CD4-positive, alpha-beta T cell (primary cell): ENCODE results near the gene CASP10. TPM values are rescaled to one million over a fixed set of nuclear protein-coding genes. Genes with fewer than 3 reads are reported as not detected.
"Not testable (repeated sequence)": the region's sequence is repeated elsewhere in the genome, so short reads cannot be mapped to it uniquely, and the experiment has no call there.

ENCODE experiments used
- ATAC-seq: fragments of 200-7000 bp; cut with Tn5 transposase; one replicate; pipeline ENCODE4 v1.10.0; 2022; ENCODE audit warnings: mild to moderate bottlenecking; ENCODE audit not compliant: poor library complexity
- CTCF ChIA-PET: fragments of 350-600 bp; sonication (Branson Sonifier 250); formaldehyde crosslinking; loops from one replicate; lab custom pipeline; 2021; ENCODE audit warnings: antibody characterized with exemption, inconsistent platforms; lab: Charles Lee
- POLR2A ChIA-PET: fragments of 350-600 bp; sonication (Branson Sonifier 250); formaldehyde crosslinking; loops from one replicate; lab custom pipeline; 2021; ENCODE audit warnings: antibody characterized with exemption, inconsistent platforms; lab: Charles Lee
- DNase-seq, 14 experiments: peaks; one replicate each; pipeline ENCODE4 v3.0.0-alpha.2; 2013 to 2020; ENCODE audit warnings: mixed read lengths in 2 of 14
- H3K27ac ChIP-seq, 2 donors: one replicate each; pipeline versions ENCODE4 v1.5.1 to v1.7.0; 2013; ENCODE audit warnings: low read length in 2 of 2, low read depth in 1 of 2, mild to moderate bottlenecking in 1 of 2
- H3K27me3 ChIP-seq, 2 experiments: 1 replicate in 1 of 2; 2 replicates in 1 of 2; pipeline versions ENCODE4 v1.6.1 to v1.7.0; 2013; ENCODE audit warnings: low read length in 2 of 2, control low read depth in 1 of 2, mild to moderate bottlenecking in 1 of 2, moderate library complexity in 1 of 2; ENCODE audit not compliant: insufficient read depth in 2 of 2, control insufficient read depth in 1 of 2
- H3K36me3 ChIP-seq: one replicate; pipeline ENCODE4 v1.6.1; 2013; ENCODE audit warnings: low read length, control low read depth; ENCODE audit not compliant: insufficient read depth
- H3K4me1 ChIP-seq: one replicate; pipeline ENCODE4 v1.6.1; 2013; ENCODE audit warnings: low read length, control low read depth; ENCODE audit not compliant: insufficient read depth
- H3K4me3 ChIP-seq: one replicate; pipeline ENCODE4 v1.5.1; 2013; ENCODE audit warnings: mild to moderate bottlenecking, low read length, moderate library complexity
- H3K9me3 ChIP-seq, 2 experiments: 1 replicate in 1 of 2; 2 replicates in 1 of 2; pipeline versions ENCODE4 v1.6.1 to v1.7.0; 2013; ENCODE audit warnings: low read length in 2 of 2, mild to moderate bottlenecking in 2 of 2, control low read depth in 1 of 2, moderate library complexity in 1 of 2; ENCODE audit not compliant: control insufficient read depth in 1 of 2, insufficient read depth in 1 of 2
- H3K27ac Mint-ChIP-seq: one replicate; pipeline ENCODE4 v1.8.0; 2020; ENCODE audit warnings: mixed read lengths
- H3K27me3 Mint-ChIP-seq: one replicate; pipeline ENCODE4 v1.8.0; 2021; ENCODE audit warnings: mixed read lengths
- H3K36me3 Mint-ChIP-seq: one replicate; pipeline ENCODE4 v1.8.0; 2021; ENCODE audit warnings: low read depth, mixed read lengths
- H3K4me1 Mint-ChIP-seq: one replicate; pipeline ENCODE4 v1.8.0; 2021; ENCODE audit warnings: low read depth, mixed read lengths
- H3K4me3 Mint-ChIP-seq: one replicate; pipeline ENCODE4 v1.8.0; 2020; ENCODE audit warnings: mild to moderate bottlenecking, mixed read lengths
- H3K9me3 Mint-ChIP-seq: one replicate; pipeline ENCODE4 v1.8.0; 2020; ENCODE audit warnings: mixed read lengths
- intact Hi-C, 2 experiments: fragments of 100-400 bp; cut with DNase I in 1 of 2; cut with micrococcal nuclease in 1 of 2; formaldehyde crosslinking; loops; one replicate each; pipeline versions ENCODE4 v1.15.1 to v1.9.0; 2023 to 2025; cut with DNase I, micrococcal nuclease
- total RNA-seq, 174 experiments: library from RNA in 2 of 174; stranded (reverse) in 2 of 174; gene quantifications; one replicate each; pipeline ENCODE4 v1.2.3 and lab custom pipeline; 2021 to 2026
- TF ChIP-seq, protein P1 (sequence below): fragments of 200-600 bp; IDR thresholded peaks from one replicate; pipeline ENCODE4 v1.8.0; 2022; ENCODE audit warnings: antibody characterized with exemption, mild to moderate bottlenecking

CASP10 gene
- total RNA-seq, 2 experiments from 2014 or later: 12.6 to 13.7 TPM

DNA sequence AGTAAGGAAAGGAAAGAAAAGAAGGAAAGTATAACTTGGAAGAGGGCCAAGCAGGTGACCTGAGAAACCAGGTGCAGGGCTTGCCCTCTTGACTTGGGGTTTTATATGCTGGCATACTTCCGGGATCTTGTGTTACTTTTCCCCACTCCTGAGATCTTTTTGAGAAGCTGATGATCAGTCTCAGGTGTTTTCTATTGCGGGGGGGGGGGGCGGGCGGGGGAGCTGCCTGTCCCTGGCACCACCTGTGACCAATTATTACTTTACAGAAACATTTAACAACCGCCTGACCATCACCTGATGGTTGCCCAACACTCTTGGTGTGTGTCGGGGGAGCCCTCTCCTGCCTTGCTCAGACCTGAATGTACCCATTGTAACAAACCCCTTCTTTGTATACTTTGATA, 6.9 kb upstream of the CASP10 start:
- H3K9me3 Mint-ChIP-seq: no peaks in the 10 kb centered on the region
- ATAC-seq (no peak), DNase-seq (no peak)
- POLR2A ChIA-PET: interaction anchor here (0.9 to 1.1 kb wide), 2 partner anchors 56 to 58 kb away, joined by 3 read pairs; no protein-coding TSS in a partner anchor
- intact Hi-C loops: loop anchor here (2.0 to 10.0 kb wide), 8 partner anchors 59 to 601 kb away; partner anchors contain the start of genes CFLAR (in 1 of the 2), HYCC2 (in 1 of the 2), NDUFB3 (in 1 of the 2) and ORC2 (in 1 of the 2)
- no peak overlapping the region for H3K4me3 Mint-ChIP-seq
- Histone ChIP-seq H3K27ac (no peak overlapping the region), H3K36me3 (no peaks in the 10 kb centered on the region), H3K4me1 (peaks cover 14% of the 10 kb centered on the region), H3K4me3 (no peak overlapping the region), H3K27me3 (no peaks in the 10 kb centered on the region), H3K9me3 (peaks cover 0 to 8% of the 10 kb centered on the region in 2 experiments)
- no peaks in the 10 kb centered on the region for H3K36me3 Mint-ChIP-seq
- CTCF ChIA-PET: interaction anchor here (1.4 to 1.6 kb wide), 2 partner anchors 56 to 107 kb away, joined by 5 to 6 read pairs; no protein-coding TSS in a partner anchor
- no peaks in the 10 kb centered on the region for H3K27me3 Mint-ChIP-seq
- TF ChIP-seq, protein P1, sequence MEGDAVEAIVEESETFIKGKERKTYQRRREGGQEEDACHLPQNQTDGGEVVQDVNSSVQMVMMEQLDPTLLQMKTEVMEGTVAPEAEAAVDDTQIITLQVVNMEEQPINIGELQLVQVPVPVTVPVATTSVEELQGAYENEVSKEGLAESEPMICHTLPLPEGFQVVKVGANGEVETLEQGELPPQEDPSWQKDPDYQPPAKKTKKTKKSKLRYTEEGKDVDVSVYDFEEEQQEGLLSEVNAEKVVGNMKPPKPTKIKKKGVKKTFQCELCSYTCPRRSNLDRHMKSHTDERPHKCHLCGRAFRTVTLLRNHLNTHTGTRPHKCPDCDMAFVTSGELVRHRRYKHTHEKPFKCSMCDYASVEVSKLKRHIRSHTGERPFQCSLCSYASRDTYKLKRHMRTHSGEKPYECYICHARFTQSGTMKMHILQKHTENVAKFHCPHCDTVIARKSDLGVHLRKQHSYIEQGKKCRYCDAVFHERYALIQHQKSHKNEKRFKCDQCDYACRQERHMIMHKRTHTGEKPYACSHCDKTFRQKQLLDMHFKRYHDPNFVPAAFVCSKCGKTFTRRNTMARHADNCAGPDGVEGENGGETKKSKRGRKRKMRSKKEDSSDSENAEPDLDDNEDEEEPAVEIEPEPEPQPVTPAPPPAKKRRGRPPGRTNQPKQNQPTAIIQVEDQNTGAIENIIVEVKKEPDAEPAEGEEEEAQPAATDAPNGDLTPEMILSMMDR: no peak
- H3K27ac Mint-ChIP-seq: no peak overlapping the region
- peaks cover 7% of the 10 kb centered on the region for H3K4me1 Mint-ChIP-seq

- H3K27me3 ChIP-seq: no peaks in the 10 kb centered on the region
- Mint-ChIP-seq H3K27me3 (no peaks in the 10 kb centered on the region), H3K36me3 (peaks cover 16% of the 10 kb centered on the region), H3K9me3 (no peaks in the 10 kb centered on the region), H3K27ac (no peak overlapping the region), H3K4me3 (no peak overlapping the region), H3K4me1 (peaks cover 25% of the 10 kb centered on the region)
- ATAC-seq (no peak), DNase-seq (peak in 2 of 14 experiments; percentile 24 to 37)
- H3K4me3 ChIP-seq: no peak overlapping the region
- H3K27ac ChIP-seq: no peak overlapping the region
- CTCF ChIA-PET: interaction anchor here (1.0 kb wide), 1 partner anchor 52 kb away, joined by 5 read pairs; no protein-coding TSS in a partner anchor
- no peaks in the 10 kb centered on the region for H3K36me3 ChIP-seq
- intact Hi-C loops: loop anchor here (5.0 kb wide), 3 partner anchors 92 to 997 kb away; no protein-coding TSS in a partner anchor
- H3K4me1 ChIP-seq: peaks cover 25% of the 10 kb centered on the region
- H3K9me3 ChIP-seq: no peaks in the 10 kb centered on the region
- POLR2A ChIA-PET: interaction anchor here (1.3 kb wide), 1 partner anchor 53 kb away, joined by 7 read pairs; no protein-coding TSS in a partner anchor
- TF ChIP-seq, protein P1: no peak
These were observed 2.9 kb upstream of the CASP10 start for GRCh38 chr2:201180010-201180409.

- H3K27ac ChIP-seq: peak overlapping the region; percentile 62 to 69
- H3K27me3 ChIP-seq: no peaks in the 10 kb centered on the region
- H3K4me3 Mint-ChIP-seq: peak overlapping the region; percentile 96
- H3K36me3 ChIP-seq: peaks cover 21% of the 10 kb centered on the region
- H3K9me3 Mint-ChIP-seq: no peaks in the 10 kb centered on the region
- H3K36me3 Mint-ChIP-seq: peaks cover 43% of the 10 kb centered on the region
- ChIA-PET CTCF (interaction anchor here (0.9 to 2.7 kb wide), 21 partner anchors 10 to 316 kb away, joined by 3 to 105 read pairs (median 5); partner anchors contain the start of genes CFLAR and ORC2), POLR2A (interaction anchor here (0.7 to 3.3 kb wide), 22 partner anchors 9 to 319 kb away, joined by 3 to 120 read pairs (median 5); partner anchors contain the start of genes CASP8, CFLAR, CLK1 and NIF3L1)
- TF ChIP-seq, protein P1: no peak
- peak; percentile 13 for ATAC-seq
- H3K9me3 ChIP-seq: no peaks in the 10 kb centered on the region
- DNase-seq: peak in 3 of 14 experiments; percentile 16 to 41 (median 32)
- H3K27me3 Mint-ChIP-seq: no peaks in the 10 kb centered on the region
- peaks cover 50% of the 10 kb centered on the region for H3K4me1 Mint-ChIP-seq
- peaks cover 42% of the 10 kb centered on the region for H3K4me1 ChIP-seq
- H3K4me3 ChIP-seq: peak overlapping the region; percentile 77
- intact Hi-C loops: loop anchor here (1.0 to 5.0 kb wide), 7 partner anchors 8 to 994 kb away; partner anchors contain the start of gene ORC2 (in 1 of the 2)
- peak overlapping the region; percentile 91 for H3K27ac Mint-ChIP-seq
These were observed 405 bp downstream of the CASP10 start for GRCh38 chr2:201183365-201183727.

DNA sequence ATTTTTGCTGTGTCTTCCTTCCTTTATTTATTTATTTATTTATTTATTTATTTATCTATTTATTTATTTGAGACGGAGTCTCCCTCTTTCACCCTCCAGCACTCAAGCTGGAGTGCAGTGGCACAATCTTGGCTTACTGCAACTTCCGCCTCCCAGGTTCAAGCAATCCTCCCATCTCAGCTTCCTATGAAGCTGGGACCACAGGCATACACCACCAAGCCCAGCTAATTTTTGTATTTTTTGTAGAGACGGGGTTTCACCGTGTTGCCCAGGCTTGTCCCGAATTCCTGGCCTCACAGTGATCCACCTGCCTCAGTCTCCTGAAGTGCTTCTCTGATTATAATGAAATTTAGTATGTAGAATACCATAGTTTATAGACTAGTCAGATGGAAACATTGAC, 894 bp downstream of the CASP10 start:
- peaks cover 48% of the 10 kb centered on the region for H3K36me3 Mint-ChIP-seq
- ChIA-PET CTCF (interaction anchor here (1.1 to 2.7 kb wide), 10 partner anchors 10 to 221 kb away, joined by 3 to 105 read pairs (median 8); partner anchors contain the start of genes CFLAR and ORC2), POLR2A (interaction anchor here (1.1 to 3.3 kb wide), 8 partner anchors 8 to 265 kb away, joined by 3 to 120 read pairs (median 9); partner anchors contain the start of gene CASP8)
- ATAC-seq, H3K9me3 ChIP-seq, H3K27me3 ChIP-seq, H3K27me3 Mint-ChIP-seq, H3K9me3 Mint-ChIP-seq: not testable (repeated sequence)
- Histone ChIP-seq H3K4me3 (peak overlapping the region; percentile 77), H3K36me3 (peaks cover 25% of the 10 kb centered on the region), H3K27ac (peak overlapping the region; percentile 27 to 50), H3K4me1 (peaks cover 47% of the 10 kb centered on the region)
- peak in 4 of 14 experiments; percentile 16 to 31 (median 23) for DNase-seq
- peak overlapping the region; percentile 91 for H3K27ac Mint-ChIP-seq
- peaks cover 53% of the 10 kb centered on the region for H3K4me1 Mint-ChIP-seq
- peak overlapping the region; percentile 90 for H3K4me3 Mint-ChIP-seq
- intact Hi-C loops: loop anchor here (1.0 to 5.0 kb wide), 7 partner anchors 7 to 993 kb away; partner anchors contain the start of gene ORC2 (in 1 of the 2)
